Fibroblast of skin of left quadriceps (primary cell): ENCODE results near the gene INSR.

Experiments
- DNase-seq, 2 experiments: peaks; one replicate each; pipeline ENCODE4 v3.0.0-alpha.2; 2013; ENCODE audit warnings: low read depth in 2 of 2

The INSR gene

GRCh38 chr19:7295912-7296536 is 1.8 kb upstream of the INSR start:
- no peak for DNase-seq

- DNase-seq = peak in 1 of 2 experiments; percentile 5
Observed at GRCh38 chr19:7294558-7295212, 471 bp upstream of the INSR start.

DNA sequence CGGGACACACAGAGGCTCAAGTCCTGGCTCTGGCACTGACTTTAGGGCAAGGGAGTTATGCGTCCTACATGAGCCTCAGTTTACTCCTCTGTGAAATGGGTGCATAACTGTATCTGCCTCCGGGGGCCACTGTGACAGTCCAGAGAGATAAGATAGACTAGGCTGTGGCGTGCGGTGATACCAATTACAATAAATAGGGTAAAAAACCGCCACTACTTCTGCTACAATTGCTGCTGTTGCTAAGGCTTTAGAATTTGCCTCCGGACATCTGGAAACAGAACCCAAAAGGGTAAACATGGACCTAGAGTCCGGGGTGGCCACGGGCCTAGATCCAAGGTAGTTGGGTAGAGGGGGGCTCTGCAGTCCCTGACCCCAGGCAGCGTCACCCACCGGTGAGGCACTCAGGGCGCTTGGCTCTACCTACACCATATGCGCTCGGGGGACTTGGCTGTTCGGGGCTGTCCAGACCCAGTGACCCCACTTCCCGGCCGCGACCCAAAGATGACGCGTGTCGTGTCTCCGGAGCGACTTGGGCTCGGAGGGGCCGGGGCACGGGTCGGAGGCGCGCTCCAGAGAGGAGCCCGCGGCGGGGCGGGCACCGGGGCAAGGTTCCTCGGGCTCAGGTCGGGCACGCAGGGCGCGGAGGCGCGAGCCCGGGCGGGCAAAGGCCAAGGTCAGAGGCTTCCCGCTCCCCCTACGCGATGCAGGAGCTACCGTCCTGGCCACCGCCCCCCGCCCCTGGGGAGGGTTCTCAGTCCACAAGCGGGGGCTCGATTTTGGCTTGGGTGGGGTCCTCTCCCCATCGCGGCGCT is 1.1 kb downstream of the INSR start:
- no peak for DNase-seq

- DNase-seq = no peak
Observed at GRCh38 chr19:7292352-7292949, 1.8 kb downstream of the INSR start.

GRCh38 chr19:7288977-7289376 is 5.2 kb downstream of the INSR start:
- DNase-seq = no peak

- no peak for DNase-seq
Observed at GRCh38 chr19:7288131-7288530, 6.1 kb downstream of the INSR start.

DNA sequence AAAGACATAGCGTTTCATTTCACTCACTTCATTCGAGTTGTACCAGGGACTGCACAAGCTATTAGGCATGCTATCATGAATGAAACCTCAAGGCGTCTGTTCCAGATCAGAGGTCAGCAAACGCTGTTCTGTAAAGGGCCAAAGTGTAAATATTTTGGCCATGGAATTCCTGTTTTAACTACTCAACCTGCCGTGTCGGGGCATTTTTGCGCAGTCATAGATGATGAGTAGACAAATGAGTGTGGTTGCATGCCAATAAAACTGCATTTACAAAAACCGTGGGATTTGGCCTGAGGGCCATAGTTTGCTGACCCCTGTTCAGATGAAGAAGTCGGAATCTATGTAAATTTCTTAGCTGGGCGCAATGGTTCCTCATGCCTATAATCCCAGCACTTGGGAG is 6.5 kb downstream of the INSR start:
- no peak for DNase-seq

- DNase-seq = no peak
Observed at GRCh38 chr19:7280940-7281666, 13.1 kb downstream of the INSR start.

DNA sequence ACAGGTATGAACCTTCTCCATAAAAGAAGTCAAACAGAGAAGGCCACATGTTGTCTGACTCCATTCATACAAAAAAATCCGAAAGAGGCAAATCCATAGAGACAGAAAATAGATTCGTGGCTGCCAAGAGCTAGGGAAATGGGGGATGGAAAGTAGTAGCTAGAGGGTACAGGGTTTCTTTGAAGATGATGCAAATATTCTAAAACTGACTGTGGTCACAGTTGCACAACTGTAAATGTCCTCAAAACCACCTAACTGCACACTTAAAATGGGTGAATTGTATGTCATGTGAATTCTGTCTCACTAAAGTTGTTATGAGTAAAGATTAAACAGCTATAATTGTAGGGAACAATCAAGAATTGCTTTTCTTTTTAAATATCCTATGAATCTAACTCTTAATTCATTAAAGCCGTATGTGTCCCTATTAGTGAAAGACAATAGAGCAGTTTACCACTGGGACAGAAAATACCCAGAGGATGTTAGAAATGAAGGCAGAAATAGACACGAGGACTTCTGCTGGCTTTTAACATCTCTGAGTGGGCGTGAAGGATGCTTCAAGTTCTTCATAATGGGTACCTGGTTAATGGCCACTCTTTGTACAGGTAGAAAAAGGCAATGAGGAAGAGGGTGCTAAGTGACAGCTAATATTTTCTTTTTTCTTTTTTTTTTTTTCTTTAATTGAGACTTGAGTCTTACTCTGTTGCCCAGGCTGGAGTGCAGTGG is 21.2 kb downstream of the INSR start:
- peak in 1 of 2 experiments; percentile 3 for DNase-seq

GRCh38 chr19:7268705-7269098 is 25.5 kb downstream of the INSR start:
- no peak for DNase-seq

- no peak for DNase-seq
Observed at GRCh38 chr19:7267792-7268704, 26.2 kb downstream of the INSR start.

GRCh38 chr19:7266832-7267231 is 27.4 kb downstream of the INSR start:
- DNase-seq = no peak

DNA sequence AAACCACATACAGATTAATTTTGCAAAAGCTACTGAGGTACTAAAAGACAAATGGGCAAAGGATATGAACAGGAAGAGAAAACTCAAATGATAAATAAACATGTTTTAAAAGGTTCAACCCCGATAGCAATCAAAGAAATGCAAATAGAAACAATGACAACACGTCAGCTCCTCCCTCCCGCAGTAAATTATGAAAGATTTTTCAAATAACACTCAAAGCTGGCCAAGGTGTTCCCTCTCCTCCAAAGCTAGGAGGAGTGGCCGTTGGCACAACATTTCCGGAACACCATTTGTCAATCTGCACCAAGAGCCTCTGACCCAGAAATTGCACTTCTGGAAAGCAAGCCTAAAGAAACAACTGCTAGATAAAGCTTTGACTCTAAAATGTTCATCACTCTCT is 28.3 kb downstream of the INSR start:
- no peak for DNase-seq

DNA sequence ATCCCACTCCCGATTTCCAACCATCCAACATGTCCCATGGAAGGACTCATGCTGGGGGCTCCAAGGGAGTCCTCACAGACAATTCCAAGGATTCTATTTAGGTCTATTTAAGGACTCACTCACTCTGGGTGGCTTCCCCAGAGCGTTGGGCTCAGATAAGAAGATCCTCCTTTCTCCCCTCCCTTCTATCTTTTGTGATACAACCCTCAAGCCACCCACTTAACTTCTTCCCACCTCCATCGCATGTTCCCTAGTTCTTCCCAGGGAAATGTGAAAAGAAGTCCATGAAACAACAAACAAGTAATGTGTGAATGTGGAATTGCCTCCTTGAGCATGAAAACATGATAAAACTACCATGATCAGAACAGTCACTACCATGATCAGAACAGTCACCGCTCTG is 29.4 kb downstream of the INSR start:
- no peak for DNase-seq

DNA sequence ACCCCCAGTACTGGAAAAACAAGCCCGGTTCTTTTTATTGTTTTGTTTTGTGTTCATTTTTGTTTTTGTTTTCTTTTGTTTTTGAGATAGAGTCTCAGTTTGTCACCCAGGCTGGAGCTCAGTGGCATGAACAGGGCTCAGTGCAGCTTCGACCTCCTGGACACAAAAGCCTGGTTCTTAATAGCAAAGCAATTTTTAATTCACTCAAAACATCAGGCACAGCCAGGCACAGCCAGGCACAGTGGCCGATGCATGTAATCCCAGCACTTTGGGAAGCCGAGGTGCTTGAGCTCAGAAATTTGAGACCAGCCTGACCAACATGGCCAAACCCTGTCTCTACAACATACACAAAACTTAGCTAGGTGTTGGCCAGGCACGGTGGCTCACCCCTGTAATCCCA is 30.7 kb downstream of the INSR start:
- DNase-seq = no peak

GRCh38 chr19:7263066-7263465 is 31.1 kb downstream of the INSR start:
- DNase-seq = no peak

- DNase-seq = no peak
Observed at GRCh38 chr19:7262470-7262869, 31.7 kb downstream of the INSR start.

DNA sequence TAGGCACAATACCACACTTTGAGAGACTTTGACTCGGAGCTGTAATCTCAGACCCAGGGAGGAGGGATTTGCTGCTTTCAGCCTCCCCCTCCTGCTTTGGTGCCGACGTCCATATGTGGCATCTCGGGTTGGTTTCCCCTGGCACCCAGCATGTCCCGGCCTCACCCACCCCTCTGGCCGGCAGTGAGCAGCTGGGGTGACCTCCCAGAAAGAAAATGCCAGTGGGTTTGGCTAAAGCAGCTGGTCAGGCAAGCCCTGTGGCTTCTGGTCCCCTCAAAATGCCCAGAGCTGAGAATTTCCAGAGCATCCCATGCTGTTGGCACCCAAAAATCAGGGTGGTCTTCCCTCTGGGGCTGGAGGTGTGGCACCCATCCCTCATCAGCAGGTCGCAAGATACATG is 34.1 kb downstream of the INSR start:
- no peak for DNase-seq

DNA sequence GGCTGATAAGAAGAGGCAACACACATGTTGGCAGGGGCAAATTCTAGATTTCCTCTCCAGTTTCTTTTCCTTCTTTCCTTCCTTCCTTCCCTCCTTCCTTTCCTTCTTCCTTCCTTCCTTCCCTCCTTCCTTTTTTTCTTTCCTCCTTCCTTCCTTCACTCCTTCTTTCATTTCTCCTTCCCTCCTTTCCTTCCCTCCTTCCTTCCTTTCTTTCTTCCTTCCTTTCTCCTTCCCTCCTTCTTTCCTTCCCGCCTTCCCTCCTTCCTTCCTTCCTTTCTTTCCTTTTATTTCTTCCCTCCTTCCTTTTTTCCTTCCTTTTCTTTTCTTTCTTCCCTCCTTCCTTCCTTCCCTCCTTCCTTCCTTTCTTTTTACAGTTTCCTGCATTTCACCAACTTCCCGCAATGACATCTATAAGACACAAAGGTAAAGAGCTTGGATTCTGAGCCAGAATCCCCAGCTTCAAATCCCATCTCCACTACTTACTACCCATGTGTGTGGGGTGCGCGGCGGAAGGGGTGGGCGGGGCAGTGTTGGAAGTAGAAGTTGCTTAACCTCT is 35.3 kb downstream of the INSR start:
- no peak for DNase-seq
